ENCODE measurements around the gene VGF.

VGF gene

DNA sequence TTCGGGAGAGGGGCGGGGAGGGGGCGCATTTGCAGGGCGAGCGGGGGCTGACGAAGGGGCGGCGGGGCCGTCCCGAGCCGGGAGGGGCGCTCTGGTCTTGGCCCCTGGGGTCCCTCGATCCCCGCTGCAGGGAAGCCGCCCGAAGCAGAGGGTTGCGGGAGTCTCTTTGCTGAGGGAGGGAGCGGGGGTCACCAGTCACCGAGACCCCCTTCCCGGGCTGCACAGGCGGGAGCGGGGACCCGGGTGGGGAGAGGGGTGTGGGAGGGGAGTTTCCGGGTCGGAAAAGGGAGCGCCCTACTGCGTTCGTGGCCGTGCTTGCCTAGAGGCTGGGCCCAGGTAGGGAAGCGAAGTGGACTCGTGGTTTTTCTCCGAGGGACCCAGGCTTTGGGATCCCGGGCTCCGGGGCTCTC is 10.7 kb downstream of the VGF start:
- peak overlapping the region; percentile 87 for H3K4me3 ChIP-seq (ENCODE audit: low read depth, low read length)
- in situ Hi-C loops (cut with HindIII; ENCODE audit: low sequenced_read_pairs): no loop called here

GRCh38 chr7:101153969-101154692 is 11.2 kb downstream of the VGF start, which contains the start of gene AP1S1:
Gene AP1S1 (plus strand): TSS chr7:101154476. CDS start chr7:101154515, 39 bp downstream.
- peak within 1 kb of the TSS; percentile 87 for H3K4me3 ChIP-seq (ENCODE audit: low read depth, low read length)
- peak; percentile 94 for DNase-seq (ENCODE audit: low read depth, low spot score)
- TF ChIP-seq, protein P1, sequence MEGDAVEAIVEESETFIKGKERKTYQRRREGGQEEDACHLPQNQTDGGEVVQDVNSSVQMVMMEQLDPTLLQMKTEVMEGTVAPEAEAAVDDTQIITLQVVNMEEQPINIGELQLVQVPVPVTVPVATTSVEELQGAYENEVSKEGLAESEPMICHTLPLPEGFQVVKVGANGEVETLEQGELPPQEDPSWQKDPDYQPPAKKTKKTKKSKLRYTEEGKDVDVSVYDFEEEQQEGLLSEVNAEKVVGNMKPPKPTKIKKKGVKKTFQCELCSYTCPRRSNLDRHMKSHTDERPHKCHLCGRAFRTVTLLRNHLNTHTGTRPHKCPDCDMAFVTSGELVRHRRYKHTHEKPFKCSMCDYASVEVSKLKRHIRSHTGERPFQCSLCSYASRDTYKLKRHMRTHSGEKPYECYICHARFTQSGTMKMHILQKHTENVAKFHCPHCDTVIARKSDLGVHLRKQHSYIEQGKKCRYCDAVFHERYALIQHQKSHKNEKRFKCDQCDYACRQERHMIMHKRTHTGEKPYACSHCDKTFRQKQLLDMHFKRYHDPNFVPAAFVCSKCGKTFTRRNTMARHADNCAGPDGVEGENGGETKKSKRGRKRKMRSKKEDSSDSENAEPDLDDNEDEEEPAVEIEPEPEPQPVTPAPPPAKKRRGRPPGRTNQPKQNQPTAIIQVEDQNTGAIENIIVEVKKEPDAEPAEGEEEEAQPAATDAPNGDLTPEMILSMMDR (IDR thresholded peaks at IDR 0.05; ENCODE audit: low read depth, low read length): no peak
- in situ Hi-C loops (cut with HindIII; ENCODE audit: low sequenced_read_pairs): no loop called here

More for the DNA sequence above, 10.7 kb downstream of the VGF start:
- no peak for DNase-seq (ENCODE audit: low read depth, low spot score)
- TF ChIP-seq, protein P1 (IDR thresholded peaks at IDR 0.05; ENCODE audit: low read depth, low read length): no peak

DNA sequence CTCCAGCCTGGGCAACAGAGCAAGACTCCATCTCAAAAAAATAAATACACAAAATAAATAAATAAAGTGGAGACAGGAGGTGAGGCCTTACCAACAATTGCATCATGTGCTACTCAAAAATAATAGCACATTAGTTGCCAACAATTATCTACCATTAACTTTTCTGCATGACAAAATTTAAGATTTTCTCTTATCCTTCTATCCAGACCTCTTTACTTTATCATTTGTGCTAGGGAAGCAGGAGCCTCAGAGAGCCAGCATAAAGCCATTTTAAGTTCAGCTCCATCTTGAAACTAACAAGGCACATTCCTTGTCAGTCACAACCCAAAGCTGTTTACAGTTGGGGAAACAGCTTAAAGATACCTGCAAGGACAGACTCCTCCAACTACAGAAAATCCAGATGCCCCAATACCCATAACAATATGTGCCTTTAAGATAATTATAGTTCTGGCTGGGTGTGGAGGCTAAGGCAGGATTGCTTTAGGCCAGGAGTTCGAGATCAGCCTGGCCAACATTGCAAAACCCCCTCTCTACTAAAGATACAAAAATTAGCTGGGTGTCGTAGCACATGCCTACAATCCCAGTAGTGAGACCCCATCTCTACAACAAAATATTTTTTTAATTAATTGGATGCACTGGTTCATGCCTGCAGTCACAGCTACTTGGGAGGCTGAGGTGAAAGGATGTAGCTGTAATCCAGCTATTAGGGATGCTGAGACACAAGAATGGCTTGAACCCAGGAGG is 13.3 kb downstream of the VGF start:
- no peak for DNase-seq (ENCODE audit: low read depth, low spot score)
- in situ Hi-C loops (cut with HindIII; ENCODE audit: low sequenced_read_pairs): no loop called here
- TF ChIP-seq, protein P1 (IDR thresholded peaks at IDR 0.05; ENCODE audit: low read depth, low read length): no peak

DNA sequence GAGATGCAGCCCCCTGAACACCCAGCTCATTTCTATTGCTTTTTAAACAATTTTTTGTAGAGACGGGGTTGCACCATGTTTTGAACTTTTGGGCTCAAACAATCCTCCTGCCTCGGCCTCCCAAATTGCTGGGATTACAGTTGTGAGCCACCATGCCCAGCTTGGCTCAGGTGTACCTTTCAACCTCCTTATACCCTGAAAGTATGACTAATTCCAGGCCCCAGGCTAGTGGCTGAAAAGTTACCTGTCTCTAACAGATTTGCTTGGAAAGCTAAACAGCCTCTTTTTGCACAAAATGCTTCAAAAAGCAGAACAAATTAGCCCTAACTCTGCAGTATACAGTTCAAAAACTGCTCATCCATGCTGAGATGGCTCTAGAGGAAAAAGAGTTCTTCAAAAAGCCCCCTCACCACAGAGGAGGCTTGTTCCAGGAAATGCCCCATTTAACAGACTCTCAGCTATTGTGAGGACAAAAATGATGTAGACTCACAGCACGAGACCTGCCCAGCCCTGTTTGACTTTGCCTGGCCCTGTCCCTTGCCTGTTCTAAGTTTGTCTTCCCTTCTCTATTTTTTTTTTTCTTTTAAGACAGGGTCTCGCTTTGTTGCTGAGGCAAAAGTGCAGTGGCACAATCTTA is 24.5 kb downstream of the VGF start:
- TF ChIP-seq, protein P1 (IDR thresholded peaks at IDR 0.05; ENCODE audit: low read depth, low read length): no peak
- in situ Hi-C loops (cut with HindIII; ENCODE audit: low sequenced_read_pairs): no loop called here
- H3K4me3 ChIP-seq (ENCODE audit: low read depth, low read length): no peak overlapping the region
- DNase-seq (ENCODE audit: low read depth, low spot score): no peak

More for the DNA sequence above, 13.3 kb downstream of the VGF start:
- no peak overlapping the region for H3K4me3 ChIP-seq (ENCODE audit: low read depth, low read length)

- in situ Hi-C loops (cut with HindIII; ENCODE audit: low sequenced_read_pairs): no loop called here
- H3K4me3 ChIP-seq (ENCODE audit: low read depth, low read length): no peak overlapping the region
- TF ChIP-seq, protein P1 (IDR thresholded peaks at IDR 0.05; ENCODE audit: low read depth, low read length): no peak
- peak; percentile 66 for DNase-seq (ENCODE audit: low read depth, low spot score)
Measured at GRCh38 chr7:101140339-101140699, 25.1 kb downstream of the VGF start.

DNA sequence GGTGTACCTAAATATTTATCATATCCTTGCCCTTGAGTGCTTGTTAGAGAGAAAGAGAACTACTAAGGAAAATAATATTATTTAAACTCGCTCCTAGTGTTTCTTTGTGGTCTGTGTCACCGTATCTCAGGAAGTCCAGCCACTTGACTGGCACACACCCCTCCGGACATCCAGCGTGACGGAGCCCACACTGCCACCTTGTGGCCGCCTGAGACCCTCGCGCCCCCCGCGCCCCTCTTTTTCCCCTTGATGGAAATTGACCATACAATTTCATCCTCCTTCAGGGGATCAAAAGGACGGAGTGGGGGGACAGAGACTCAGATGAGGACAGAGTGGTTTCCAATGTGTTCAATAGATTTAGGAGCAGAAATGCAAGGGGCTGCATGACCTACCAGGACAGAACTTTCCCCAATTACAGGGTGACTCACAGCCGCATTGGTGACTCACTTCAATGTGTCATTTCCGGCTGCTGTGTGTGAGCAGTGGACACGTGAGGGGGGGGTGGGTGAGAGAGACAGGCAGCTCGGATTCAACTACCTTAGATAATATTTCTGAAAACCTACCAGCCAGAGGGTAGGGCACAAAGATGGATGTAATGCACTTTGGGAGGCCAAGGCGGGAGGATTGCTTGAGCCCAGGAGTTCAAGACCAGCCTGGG is 27.0 kb downstream of the VGF start:
- TF ChIP-seq, protein P1 (IDR thresholded peaks at IDR 0.05; ENCODE audit: low read depth, low read length): peak; percentile 71
- in situ Hi-C loops (cut with HindIII; ENCODE audit: low sequenced_read_pairs): no loop called here
- no peak overlapping the region for H3K4me3 ChIP-seq (ENCODE audit: low read depth, low read length)

More for the DNA sequence above, 27.0 kb downstream of the VGF start:
- DNase-seq (ENCODE audit: low read depth, low spot score): peak; percentile 97

All from astrocyte of the spinal cord (primary cell).